Liver (tissue), 9 donors: Measurements from ENCODE around the gene HIPK1. TPM values are rescaled to one million over a fixed set of nuclear protein-coding genes. Genes with fewer than 3 reads are reported as not detected.
A peak's percentile ranks its signal among the peaks of the same experiment; 100 is the strongest.

Experiments used
- DNase-seq: peaks from one replicate; pipeline ENCODE4 v3.0.0-alpha.2; 2017; ENCODE audit warnings: low spot score
- H3K27ac ChIP-seq, 2 donors: one replicate each; pipeline ENCODE4 v1.7.0; 2013; ENCODE audit warnings: inconsistent platforms in 2 of 2, low read length in 2 of 2, control low read depth in 1 of 2, low read depth in 1 of 2, mild to moderate bottlenecking in 1 of 2
- H3K27me3 ChIP-seq, 4 donors: one replicate each; pipeline versions ENCODE4 v1.6.1 to v1.7.0; 2013; ENCODE audit warnings: low read length in 3 of 4, inconsistent platforms in 1 of 4, mild to moderate bottlenecking in 1 of 4, moderate library complexity in 1 of 4; ENCODE audit not compliant: control insufficient read depth in 4 of 4, insufficient read depth in 4 of 4
- H3K36me3 ChIP-seq, 4 donors: one replicate each; pipeline versions ENCODE4 v1.6.1 to v1.7.0; 2013; ENCODE audit warnings: low read length in 3 of 4, mild to moderate bottlenecking in 3 of 4, low read depth in 1 of 4, moderate library complexity in 1 of 4; ENCODE audit not compliant: control insufficient read depth in 4 of 4, insufficient read depth in 3 of 4
- H3K4me1 ChIP-seq, 4 donors: one replicate each; pipeline versions ENCODE4 v1.6.1 to v1.7.0; 2013; ENCODE audit warnings: low read length in 3 of 4, mild to moderate bottlenecking in 3 of 4, moderate library complexity in 1 of 4; ENCODE audit not compliant: control insufficient read depth in 4 of 4, insufficient read depth in 4 of 4
- H3K4me3 ChIP-seq, 3 donors: one replicate each; pipeline versions ENCODE4 v1.6.1 to v1.7.0; 2013; ENCODE audit warnings: low read length in 3 of 3, control low read depth in 1 of 3, low read depth in 1 of 3, mild to moderate bottlenecking in 1 of 3
- H3K9ac ChIP-seq, 2 donors: one replicate each; pipeline ENCODE4 v1.7.0; 2013; ENCODE audit warnings: low read length in 2 of 2, mild to moderate bottlenecking in 2 of 2, moderate library complexity in 2 of 2, control low read depth in 1 of 2, low read depth in 1 of 2
- H3K9me3 ChIP-seq, 4 donors: one replicate each; pipeline versions ENCODE4 v1.6.1 to v1.7.0; 2013; ENCODE audit warnings: low read length in 3 of 4; ENCODE audit not compliant: control insufficient read depth in 4 of 4
- EGR1 ChIP-seq, 2 donors: IDR thresholded peaks; 2 replicates each; pipeline ENCODE4 v1.6.1; 2016 to 2018; ENCODE audit warnings: antibody characterized with exemption in 2 of 2, low read depth in 2 of 2
- FOXA2 ChIP-seq: IDR thresholded peaks from 2 replicates; pipeline ENCODE4 v1.6.1; 2016; ENCODE audit warnings: antibody characterized with exemption
- GABPA ChIP-seq, 2 donors: IDR thresholded peaks in 1 of 2; conservative IDR thresholded peaks in 1 of 2; 2 replicates each; pipeline ENCODE4 v1.6.1; 2016; ENCODE audit warnings: antibody characterized with exemption in 2 of 2, mild to moderate bottlenecking in 1 of 2, moderate library complexity in 1 of 2
- HNF4A ChIP-seq, 2 donors: conservative IDR thresholded peaks; 2 replicates each; pipeline ENCODE4 v1.6.1; 2016; ENCODE audit warnings: antibody characterized with exemption in 2 of 2, mild to moderate bottlenecking in 2 of 2
- NR2F2 ChIP-seq: IDR thresholded peaks from 2 replicates; pipeline ENCODE4 v1.6.1; 2016; ENCODE audit warnings: antibody characterized with exemption
- RAD21 ChIP-seq, 2 donors: IDR thresholded peaks; 2 replicates each; pipeline ENCODE4 v1.6.1; 2016; ENCODE audit warnings: antibody characterized with exemption in 2 of 2, mild to moderate bottlenecking in 2 of 2
- RXRA ChIP-seq, 2 donors: IDR thresholded peaks; 2 replicates each; pipeline ENCODE4 v1.6.1; 2017 to 2018; ENCODE audit warnings: antibody characterized with exemption in 2 of 2, mild to moderate bottlenecking in 1 of 2
- SP1 ChIP-seq: IDR thresholded peaks from 2 replicates; pipeline ENCODE4 v1.6.1; 2018; ENCODE audit warnings: antibody characterized with exemption, mild to moderate bottlenecking
- TAF1 ChIP-seq: conservative IDR thresholded peaks from 2 replicates; pipeline ENCODE4 v1.6.1; 2016; ENCODE audit warnings: antibody characterized with exemption, mild to moderate bottlenecking
- YY1 ChIP-seq: IDR thresholded peaks from 2 replicates; pipeline ENCODE4 v1.6.1; 2016; ENCODE audit warnings: antibody characterized with exemption, mild to moderate bottlenecking
- WGBS: extraction: QIAGEN DNeasy Blood & Tissue Kit; methylation state at CpG from one replicate; pipeline ENCODE4 v1.1.7; 2013; 5-methylcytosine and 5-hydroxymethylcytosine counted together
- polyA plus RNA-seq, 2 donors: library from polyadenylated mRNA; stranded (reverse) in 1 of 2; unstranded in 1 of 2; fragments of 200-250 nt in 1 of 2; fragments of >200 nt in 1 of 2; fragmentation: Nextera tagmentation in 1 of 2; extraction: Ambion mirVana in 1 of 2; gene quantifications; one replicate each; pipeline versions ENCODE4 v1.2.1 to v1.2.3, GENCODE V29; 2013 to 2015
- total RNA-seq, 2 donors: library from RNA; depleted of rRNA; stranded (reverse); fragments of >200 nt; gene quantifications; one replicate each; pipeline ENCODE4 v1.2.3, GENCODE V29; 2014
- TF ChIP-seq, protein P1 (sequence below): fragments of 150-350 bp; IDR thresholded peaks from 2 replicates; pipeline ENCODE4 v1.5.1; 2017; ENCODE audit warnings: improper control_type of control experiment, low read depth, low read length; ENCODE audit not compliant: missing input control
- TF ChIP-seq, protein P2 (sequence below): IDR thresholded peaks from 2 replicates; pipeline ENCODE4 v1.6.1; 2016; ENCODE audit warnings: antibody characterized with exemption, mild to moderate bottlenecking
- TF ChIP-seq, protein P3 (sequence below): IDR thresholded peaks from 2 replicates; pipeline ENCODE4 v1.6.1; 2016; ENCODE audit warnings: antibody characterized with exemption
- TF ChIP-seq, protein P4 (sequence below): IDR thresholded peaks from 2 replicates; pipeline ENCODE4 v1.6.1; 2016; ENCODE audit warnings: antibody characterized with exemption
- donor health status: healthy.
- donor health status: healthy.
- donor health status: healthy.
- donor health status: healthy.
- donor health status: healthy.

Gene HIPK1
- total and polyA plus RNA-seq, 4 donors = 8.7 to 50.2 (median 15.1) TPM

DNA sequence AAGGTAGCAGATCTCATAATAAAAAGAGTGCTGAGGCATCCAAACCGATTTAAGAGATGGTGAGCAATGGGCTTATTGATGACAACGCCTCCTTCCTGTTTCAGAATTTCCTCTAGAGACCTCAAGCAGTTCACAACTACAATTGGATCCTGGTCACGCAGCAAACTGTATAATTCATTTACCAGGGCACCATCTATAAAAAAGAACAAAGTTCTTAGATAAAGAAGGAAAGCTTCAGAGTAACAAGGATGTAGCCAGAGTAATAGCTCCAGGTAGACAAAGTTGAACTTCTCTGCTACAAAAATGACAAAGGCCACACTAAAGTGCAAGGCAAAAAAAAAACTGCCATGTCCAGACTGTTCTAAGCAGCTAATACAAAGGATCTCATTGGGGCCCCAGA lies 27.9 kb upstream of the HIPK1 start:
- 59% methylated on average over 3 of the region's 3 CpGs for WGBS
- no peaks in the 10 kb centered on the region for H3K27me3 ChIP-seq
- no peak overlapping the region for H3K4me3 ChIP-seq
- DNase-seq = no peak
- TF ChIP-seq YY1 = no peak
- TF ChIP-seq, protein P1, sequence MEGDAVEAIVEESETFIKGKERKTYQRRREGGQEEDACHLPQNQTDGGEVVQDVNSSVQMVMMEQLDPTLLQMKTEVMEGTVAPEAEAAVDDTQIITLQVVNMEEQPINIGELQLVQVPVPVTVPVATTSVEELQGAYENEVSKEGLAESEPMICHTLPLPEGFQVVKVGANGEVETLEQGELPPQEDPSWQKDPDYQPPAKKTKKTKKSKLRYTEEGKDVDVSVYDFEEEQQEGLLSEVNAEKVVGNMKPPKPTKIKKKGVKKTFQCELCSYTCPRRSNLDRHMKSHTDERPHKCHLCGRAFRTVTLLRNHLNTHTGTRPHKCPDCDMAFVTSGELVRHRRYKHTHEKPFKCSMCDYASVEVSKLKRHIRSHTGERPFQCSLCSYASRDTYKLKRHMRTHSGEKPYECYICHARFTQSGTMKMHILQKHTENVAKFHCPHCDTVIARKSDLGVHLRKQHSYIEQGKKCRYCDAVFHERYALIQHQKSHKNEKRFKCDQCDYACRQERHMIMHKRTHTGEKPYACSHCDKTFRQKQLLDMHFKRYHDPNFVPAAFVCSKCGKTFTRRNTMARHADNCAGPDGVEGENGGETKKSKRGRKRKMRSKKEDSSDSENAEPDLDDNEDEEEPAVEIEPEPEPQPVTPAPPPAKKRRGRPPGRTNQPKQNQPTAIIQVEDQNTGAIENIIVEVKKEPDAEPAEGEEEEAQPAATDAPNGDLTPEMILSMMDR = no peak
- H3K27ac ChIP-seq = no peak overlapping the region
- H3K4me1 ChIP-seq = peaks cover 2 to 22% (median 17%) of the 10 kb centered on the region in 4 donors
- no peak overlapping the region for H3K9ac ChIP-seq
- H3K9me3 ChIP-seq = no peaks in the 10 kb centered on the region
- H3K36me3 ChIP-seq = peaks cover 7 to 30% (median 20%) of the 10 kb centered on the region in 4 donors

DNA sequence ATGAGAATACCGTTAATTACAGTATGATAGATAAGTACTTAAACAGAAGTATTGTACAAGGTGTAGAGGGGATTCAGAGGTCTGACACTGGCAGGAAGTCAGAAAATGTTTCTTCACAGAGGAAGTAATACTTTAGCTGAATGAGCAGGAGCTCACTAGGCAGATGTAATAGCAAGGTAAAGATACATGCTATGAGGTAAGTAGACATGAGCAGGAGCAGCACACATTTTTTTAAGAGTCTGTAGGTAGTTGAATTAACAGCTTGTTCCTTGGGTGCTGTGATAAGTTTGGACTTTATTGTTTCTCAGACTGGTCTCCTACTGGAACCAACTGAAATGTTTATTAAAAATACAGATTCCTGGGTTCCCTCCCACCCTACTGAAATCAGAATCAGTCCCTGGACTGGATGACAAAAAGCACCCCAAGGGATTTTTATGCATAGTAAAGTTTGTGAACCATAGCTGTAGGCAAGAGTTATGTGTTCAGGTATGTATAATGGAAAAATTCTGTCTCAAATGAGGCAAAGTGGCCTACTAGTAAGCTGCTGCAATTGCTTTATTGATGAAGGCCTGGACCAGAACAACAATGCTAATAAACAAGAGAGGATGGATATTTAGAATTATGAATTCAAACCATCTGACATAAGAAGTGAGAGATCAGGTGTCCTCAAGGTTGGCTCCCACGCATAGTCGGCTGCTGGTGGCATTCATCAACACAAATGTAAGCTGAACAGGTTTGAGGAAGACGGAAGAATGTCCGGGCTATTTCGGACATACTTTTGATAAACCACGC lies 25.4 kb upstream of the HIPK1 start:
- Histone ChIP-seq H3K27ac (peak overlapping the region; percentile 82 to 93), H3K27me3 (no peaks in the 10 kb centered on the region), H3K9me3 (no peaks in the 10 kb centered on the region), H3K4me1 (peaks cover 2 to 23% (median 17%) of the 10 kb centered on the region in 4 donors), H3K9ac (peak overlapping the region; percentile 72 to 95), H3K4me3 (peak overlapping the region; percentile 52 to 94 (median 77)), H3K36me3 (peaks cover 3 to 15% (median 9%) of the 10 kb centered on the region in 4 donors)
- TF ChIP-seq, protein P2, sequence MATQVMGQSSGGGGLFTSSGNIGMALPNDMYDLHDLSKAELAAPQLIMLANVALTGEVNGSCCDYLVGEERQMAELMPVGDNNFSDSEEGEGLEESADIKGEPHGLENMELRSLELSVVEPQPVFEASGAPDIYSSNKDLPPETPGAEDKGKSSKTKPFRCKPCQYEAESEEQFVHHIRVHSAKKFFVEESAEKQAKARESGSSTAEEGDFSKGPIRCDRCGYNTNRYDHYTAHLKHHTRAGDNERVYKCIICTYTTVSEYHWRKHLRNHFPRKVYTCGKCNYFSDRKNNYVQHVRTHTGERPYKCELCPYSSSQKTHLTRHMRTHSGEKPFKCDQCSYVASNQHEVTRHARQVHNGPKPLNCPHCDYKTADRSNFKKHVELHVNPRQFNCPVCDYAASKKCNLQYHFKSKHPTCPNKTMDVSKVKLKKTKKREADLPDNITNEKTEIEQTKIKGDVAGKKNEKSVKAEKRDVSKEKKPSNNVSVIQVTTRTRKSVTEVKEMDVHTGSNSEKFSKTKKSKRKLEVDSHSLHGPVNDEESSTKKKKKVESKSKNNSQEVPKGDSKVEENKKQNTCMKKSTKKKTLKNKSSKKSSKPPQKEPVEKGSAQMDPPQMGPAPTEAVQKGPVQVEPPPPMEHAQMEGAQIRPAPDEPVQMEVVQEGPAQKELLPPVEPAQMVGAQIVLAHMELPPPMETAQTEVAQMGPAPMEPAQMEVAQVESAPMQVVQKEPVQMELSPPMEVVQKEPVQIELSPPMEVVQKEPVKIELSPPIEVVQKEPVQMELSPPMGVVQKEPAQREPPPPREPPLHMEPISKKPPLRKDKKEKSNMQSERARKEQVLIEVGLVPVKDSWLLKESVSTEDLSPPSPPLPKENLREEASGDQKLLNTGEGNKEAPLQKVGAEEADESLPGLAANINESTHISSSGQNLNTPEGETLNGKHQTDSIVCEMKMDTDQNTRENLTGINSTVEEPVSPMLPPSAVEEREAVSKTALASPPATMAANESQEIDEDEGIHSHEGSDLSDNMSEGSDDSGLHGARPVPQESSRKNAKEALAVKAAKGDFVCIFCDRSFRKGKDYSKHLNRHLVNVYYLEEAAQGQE = no peak
- no peak for TF ChIP-seq HNF4A (conservative IDR thresholded peaks at IDR 0.05)
- no peak for TF ChIP-seq SP1
- no peak for TF ChIP-seq GABPA (IDR thresholded peaks at IDR 0.05 in 1 of 2, conservative IDR thresholded peaks at IDR 0.05 in 1 of 2)
- TF ChIP-seq RAD21 (IDR thresholded peaks at IDR 0.05) = no peak
- no peak for TF ChIP-seq FOXA2
- no peak for TF ChIP-seq EGR1 (IDR thresholded peaks at IDR 0.05; ENCODE audit: low read depth in 2 of 2)
- no peak for TF ChIP-seq NR2F2
- TF ChIP-seq YY1 = no peak
- WGBS = 38% methylated on average over 7 of the region's 7 CpGs
- no peak for DNase-seq

DNA sequence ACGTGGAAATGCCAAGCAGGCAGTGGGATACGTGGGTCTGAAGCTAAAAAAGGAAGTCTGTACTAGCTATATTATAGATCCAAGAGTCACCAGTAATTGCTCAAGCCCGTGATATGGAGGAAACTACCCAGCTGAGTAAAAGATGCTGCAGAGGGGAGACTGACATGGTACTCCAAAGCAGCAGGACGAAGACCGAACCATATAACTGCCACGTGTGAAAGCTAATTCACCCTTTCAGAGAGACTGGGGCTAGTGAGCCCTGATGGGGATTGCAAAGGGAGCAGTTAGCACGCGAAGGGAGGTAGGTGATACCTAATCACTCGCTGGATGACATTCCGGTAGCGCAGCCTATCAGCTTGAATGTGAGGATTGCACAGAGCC lies 24.8 kb upstream of the HIPK1 start:
- WGBS = under 1% methylated on average over 11 of the region's 11 CpGs
- peaks cover 2 to 23% (median 17%) of the 10 kb centered on the region in 4 donors for H3K4me1 ChIP-seq
- H3K27me3 ChIP-seq = no peaks in the 10 kb centered on the region
- H3K4me3 ChIP-seq = peak overlapping the region; percentile 52 to 94 (median 77)
- peak overlapping the region; percentile 82 to 93 for H3K27ac ChIP-seq
- H3K9ac ChIP-seq = peak overlapping the region; percentile 72 to 95
- no peaks in the 10 kb centered on the region for H3K9me3 ChIP-seq
- DNase-seq = no peak
- H3K36me3 ChIP-seq = peaks cover 0 to 15% (median 9%) of the 10 kb centered on the region in 4 donors
- TF ChIP-seq RXRA (IDR thresholded peaks at IDR 0.05) (no peak), TAF1 (no peak), GABPA (IDR thresholded peaks at IDR 0.05 in 1 of 2, conservative IDR thresholded peaks at IDR 0.05 in 1 of 2) (no peak), EGR1 (IDR thresholded peaks at IDR 0.05; ENCODE audit: low read depth in 2 of 2) (no peak)
- TF ChIP-seq, protein P3, sequence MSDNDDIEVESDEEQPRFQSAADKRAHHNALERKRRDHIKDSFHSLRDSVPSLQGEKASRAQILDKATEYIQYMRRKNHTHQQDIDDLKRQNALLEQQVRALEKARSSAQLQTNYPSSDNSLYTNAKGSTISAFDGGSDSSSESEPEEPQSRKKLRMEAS = no peak
- TF ChIP-seq, protein P1 = no peak
- TF ChIP-seq, protein P4, sequence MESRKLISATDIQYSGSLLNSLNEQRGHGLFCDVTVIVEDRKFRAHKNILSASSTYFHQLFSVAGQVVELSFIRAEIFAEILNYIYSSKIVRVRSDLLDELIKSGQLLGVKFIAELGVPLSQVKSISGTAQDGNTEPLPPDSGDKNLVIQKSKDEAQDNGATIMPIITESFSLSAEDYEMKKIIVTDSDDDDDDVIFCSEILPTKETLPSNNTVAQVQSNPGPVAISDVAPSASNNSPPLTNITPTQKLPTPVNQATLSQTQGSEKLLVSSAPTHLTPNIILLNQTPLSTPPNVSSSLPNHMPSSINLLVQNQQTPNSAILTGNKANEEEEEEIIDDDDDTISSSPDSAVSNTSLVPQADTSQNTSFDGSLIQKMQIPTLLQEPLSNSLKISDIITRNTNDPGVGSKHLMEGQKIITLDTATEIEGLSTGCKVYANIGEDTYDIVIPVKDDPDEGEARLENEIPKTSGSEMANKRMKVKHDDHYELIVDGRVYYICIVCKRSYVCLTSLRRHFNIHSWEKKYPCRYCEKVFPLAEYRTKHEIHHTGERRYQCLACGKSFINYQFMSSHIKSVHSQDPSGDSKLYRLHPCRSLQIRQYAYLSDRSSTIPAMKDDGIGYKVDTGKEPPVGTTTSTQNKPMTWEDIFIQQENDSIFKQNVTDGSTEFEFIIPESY = no peak
